Activated T-cell treated with anti-CD3 and anti-CD28 coated beads, Interleukin-2, amount 50 U/mL, for 24 hours (primary cell): ENCODE measurements around the gene ARHGAP24.
"Not testable (repeated sequence)": the region's sequence is repeated elsewhere in the genome, so short reads cannot be mapped to it uniquely, and the experiment has no call there.

Source experiments
- DNase-seq: peaks from one replicate; pipeline ENCODE4 v3.0.0-alpha.2; 2020
- H3K27ac Mint-ChIP-seq: 2 replicates; pipeline ENCODE4 v1.8.0; 2020; ENCODE audit warnings: mild to moderate bottlenecking, mixed read lengths
- H3K27me3 Mint-ChIP-seq: 2 replicates; pipeline ENCODE4 v1.8.0; 2020; ENCODE audit warnings: mixed read lengths
- H3K36me3 Mint-ChIP-seq: 2 replicates; pipeline ENCODE4 v1.8.0; 2020; ENCODE audit warnings: low read depth, mixed read lengths
- H3K4me1 Mint-ChIP-seq: 2 replicates; pipeline ENCODE4 v1.8.0; 2020; ENCODE audit warnings: low read depth, mixed read lengths
- H3K4me3 Mint-ChIP-seq: 2 replicates; pipeline ENCODE4 v1.8.0; 2020; ENCODE audit warnings: mild to moderate bottlenecking, moderate library complexity, mixed read lengths
- H3K9me3 Mint-ChIP-seq: 2 replicates; pipeline ENCODE4 v1.8.0; 2020; ENCODE audit warnings: mixed read lengths

The ARHGAP24 gene

GRCh38 chr4:85821688-85822455 lies 346.9 kb downstream of the ARHGAP24 start:
- no peaks in the 10 kb centered on the region for H3K36me3 Mint-ChIP-seq
- no peak overlapping the region for H3K4me3 Mint-ChIP-seq
- no peaks in the 10 kb centered on the region for H3K9me3 Mint-ChIP-seq
- no peak for DNase-seq
- no peak overlapping the region for H3K27ac Mint-ChIP-seq
- H3K27me3 Mint-ChIP-seq, result no peaks in the 10 kb centered on the region
- no peaks in the 10 kb centered on the region for H3K4me1 Mint-ChIP-seq

GRCh38 chr4:85823295-85823694 lies 348.3 kb downstream of the ARHGAP24 start:
- no peaks in the 10 kb centered on the region for H3K9me3 Mint-ChIP-seq
- H3K36me3 Mint-ChIP-seq, result no peaks in the 10 kb centered on the region
- H3K4me3 Mint-ChIP-seq, result no peak overlapping the region
- DNase-seq, result no peak
- no peak overlapping the region for H3K27ac Mint-ChIP-seq
- no peaks in the 10 kb centered on the region for H3K27me3 Mint-ChIP-seq
- H3K4me1 Mint-ChIP-seq, result no peaks in the 10 kb centered on the region

- no peaks in the 10 kb centered on the region for H3K4me1 Mint-ChIP-seq
- H3K27me3 Mint-ChIP-seq, result no peaks in the 10 kb centered on the region
- no peak overlapping the region for H3K4me3 Mint-ChIP-seq
- DNase-seq, result no peak
- no peaks in the 10 kb centered on the region for H3K9me3 Mint-ChIP-seq
- H3K27ac Mint-ChIP-seq, result no peak overlapping the region
- no peaks in the 10 kb centered on the region for H3K36me3 Mint-ChIP-seq
These were observed 349.4 kb downstream of the ARHGAP24 start for GRCh38 chr4:85824166-85824945.

DNA sequence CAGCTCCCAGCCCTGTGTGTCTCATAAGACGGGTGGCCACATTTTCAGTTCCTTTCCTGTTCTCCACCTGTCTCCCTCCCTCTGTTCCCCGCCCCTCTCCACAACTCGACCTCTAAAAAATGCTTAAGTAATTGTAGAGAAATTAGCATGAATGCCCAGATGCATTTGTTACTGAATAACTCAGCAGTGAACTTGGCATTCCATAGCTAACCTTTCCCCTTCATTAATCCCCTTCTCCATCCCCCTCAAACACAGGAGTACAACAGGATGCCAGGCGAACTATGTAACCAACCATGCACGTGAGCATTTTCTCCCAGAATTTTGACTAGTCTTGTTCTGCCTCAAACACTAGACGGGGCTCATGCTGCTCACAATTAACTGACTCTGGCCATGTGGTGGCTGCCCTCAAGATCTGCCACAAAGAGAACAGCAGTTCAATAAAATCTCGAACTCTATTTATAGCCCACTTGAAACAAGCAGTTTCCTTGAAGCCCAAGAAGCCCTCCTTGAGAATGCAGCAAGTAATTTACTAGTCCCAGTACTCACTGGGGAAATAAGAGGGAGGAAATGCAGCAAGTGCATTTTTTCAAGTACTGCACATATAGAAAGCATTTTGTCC lies 351.2 kb downstream of the ARHGAP24 start:
- no peaks in the 10 kb centered on the region for H3K36me3 Mint-ChIP-seq
- DNase-seq, result no peak
- no peaks in the 10 kb centered on the region for H3K4me1 Mint-ChIP-seq
- no peak overlapping the region for H3K27ac Mint-ChIP-seq
- H3K4me3 Mint-ChIP-seq, result no peak overlapping the region
- H3K27me3 Mint-ChIP-seq, result no peaks in the 10 kb centered on the region
- no peaks in the 10 kb centered on the region for H3K9me3 Mint-ChIP-seq

- Mint-ChIP-seq H3K9me3 (no peaks in the 10 kb centered on the region), H3K27ac (no peak overlapping the region)
These were observed 353.3 kb downstream of the ARHGAP24 start for GRCh38 chr4:85828027-85828890.

GRCh38 chr4:85829276-85830051 lies 354.5 kb downstream of the ARHGAP24 start:
- no peak overlapping the region for H3K4me3 Mint-ChIP-seq
- no peaks in the 10 kb centered on the region for H3K36me3 Mint-ChIP-seq
- no peaks in the 10 kb centered on the region for H3K9me3 Mint-ChIP-seq
- H3K27ac Mint-ChIP-seq, result no peak overlapping the region
- DNase-seq, result no peak
- H3K27me3 Mint-ChIP-seq, result no peaks in the 10 kb centered on the region
- no peaks in the 10 kb centered on the region for H3K4me1 Mint-ChIP-seq

More at GRCh38 chr4:85828027-85828890, 353.3 kb downstream of the ARHGAP24 start:
- no peaks in the 10 kb centered on the region for H3K4me1 Mint-ChIP-seq
- no peaks in the 10 kb centered on the region for H3K36me3 Mint-ChIP-seq
- DNase-seq, result no peak
- no peaks in the 10 kb centered on the region for H3K27me3 Mint-ChIP-seq
- no peak overlapping the region for H3K4me3 Mint-ChIP-seq

- H3K4me1 Mint-ChIP-seq, result no peaks in the 10 kb centered on the region
- H3K27ac Mint-ChIP-seq, result no peak overlapping the region
- DNase-seq, result no peak
- no peaks in the 10 kb centered on the region for H3K9me3 Mint-ChIP-seq
- no peaks in the 10 kb centered on the region for H3K36me3 Mint-ChIP-seq
- no peak overlapping the region for H3K4me3 Mint-ChIP-seq
- no peaks in the 10 kb centered on the region for H3K27me3 Mint-ChIP-seq
These were observed 356.7 kb downstream of the ARHGAP24 start for GRCh38 chr4:85831647-85832046.

GRCh38 chr4:85833302-85833701 lies 358.4 kb downstream of the ARHGAP24 start:
- Mint-ChIP-seq H3K27ac (no peak overlapping the region), H3K4me1 (no peaks in the 10 kb centered on the region), H3K27me3 (no peaks in the 10 kb centered on the region), H3K36me3 (no peaks in the 10 kb centered on the region), H3K9me3 (peaks cover 2% of the 10 kb centered on the region), H3K4me3 (no peak overlapping the region)
- no peak for DNase-seq

DNA sequence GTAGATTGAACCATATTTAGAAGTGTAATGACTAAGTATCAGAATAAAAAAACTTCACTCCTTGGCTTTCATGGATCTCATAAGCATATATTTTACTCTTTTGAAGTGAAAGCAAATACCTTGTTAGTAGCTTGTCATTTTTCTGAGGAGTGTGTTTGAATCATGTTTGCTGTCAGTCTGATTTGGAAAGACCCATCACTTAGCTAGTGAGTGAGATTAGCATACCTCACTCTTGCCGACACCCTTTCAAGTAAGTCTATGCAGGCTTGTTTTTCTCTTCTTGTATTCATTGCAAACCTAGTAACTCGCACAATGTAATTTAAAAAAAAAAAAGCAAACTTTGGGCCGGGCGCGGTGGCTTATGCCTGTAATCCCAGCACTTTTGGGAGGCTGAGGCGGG lies 360.0 kb downstream of the ARHGAP24 start:
- Mint-ChIP-seq H3K27me3 (no peaks in the 10 kb centered on the region), H3K36me3 (no peaks in the 10 kb centered on the region), H3K27ac (no peak overlapping the region), H3K9me3 (peaks cover 2% of the 10 kb centered on the region), H3K4me3 (no peak overlapping the region), H3K4me1 (no peaks in the 10 kb centered on the region)
- no peak for DNase-seq

GRCh38 chr4:85836588-85837438 lies 361.9 kb downstream of the ARHGAP24 start:
- H3K27ac Mint-ChIP-seq, result no peak overlapping the region
- H3K27me3 Mint-ChIP-seq, result no peaks in the 10 kb centered on the region
- no peaks in the 10 kb centered on the region for H3K4me1 Mint-ChIP-seq
- H3K9me3 Mint-ChIP-seq, result peaks cover 2% of the 10 kb centered on the region
- DNase-seq, result no peak
- H3K36me3 Mint-ChIP-seq, result no peaks in the 10 kb centered on the region
- H3K4me3 Mint-ChIP-seq, result no peak overlapping the region

DNA sequence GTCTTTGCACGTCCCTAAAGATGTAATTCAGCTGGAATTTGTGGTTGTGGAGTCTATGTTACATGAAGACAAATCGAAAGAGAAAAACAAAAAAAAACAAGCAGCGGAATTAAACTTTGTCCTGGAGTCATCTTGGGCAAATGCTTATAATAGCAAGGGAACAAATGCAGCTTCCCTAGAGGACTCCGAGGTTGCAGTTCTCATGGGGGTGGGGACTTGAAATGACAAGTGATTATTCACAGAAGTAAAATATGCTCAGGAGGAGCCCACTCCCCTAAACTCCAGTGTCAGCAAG lies 362.4 kb downstream of the ARHGAP24 start:
- Mint-ChIP-seq H3K4me1 (no peaks in the 10 kb centered on the region), H3K27me3 (no peaks in the 10 kb centered on the region), H3K9me3 (peaks cover 2% of the 10 kb centered on the region), H3K36me3 (no peaks in the 10 kb centered on the region), H3K4me3 (no peak overlapping the region), H3K27ac (no peak overlapping the region)
- DNase-seq, result no peak

DNA sequence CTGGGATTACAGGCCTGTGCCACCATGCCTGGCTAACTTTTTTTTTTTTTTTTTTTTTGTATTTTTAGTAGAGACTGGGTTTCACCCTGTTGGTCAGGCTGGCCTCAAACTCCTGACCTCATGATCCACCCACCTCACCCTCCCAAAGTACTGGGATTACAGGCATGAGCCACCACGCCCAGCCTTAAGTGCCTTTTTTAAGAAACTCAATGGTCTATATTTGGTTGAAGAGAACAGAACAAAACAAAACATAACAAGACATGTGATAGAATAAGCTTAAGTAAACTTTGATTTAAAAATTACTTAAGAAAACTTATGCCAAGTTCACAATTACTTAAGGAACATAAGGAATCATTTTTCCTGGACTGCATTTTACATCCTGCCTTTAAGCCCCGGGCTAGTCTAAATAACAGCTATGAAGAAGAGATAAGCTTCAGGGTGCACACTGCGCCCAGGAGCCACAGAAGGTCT lies 365.1 kb downstream of the ARHGAP24 start:
- not testable (repeated sequence) for H3K9me3 Mint-ChIP-seq, DNase-seq, H3K27me3 Mint-ChIP-seq, H3K27ac Mint-ChIP-seq, H3K4me1 Mint-ChIP-seq, H3K36me3 Mint-ChIP-seq, H3K4me3 Mint-ChIP-seq

- DNase-seq, result no peak
- no peaks in the 10 kb centered on the region for H3K36me3 Mint-ChIP-seq
- no peaks in the 10 kb centered on the region for H3K4me1 Mint-ChIP-seq
- H3K9me3 Mint-ChIP-seq, result peaks cover 2% of the 10 kb centered on the region
- H3K27ac Mint-ChIP-seq, result no peak overlapping the region
- H3K27me3 Mint-ChIP-seq, result no peaks in the 10 kb centered on the region
- H3K4me3 Mint-ChIP-seq, result no peak overlapping the region
These were observed 367.6 kb downstream of the ARHGAP24 start for GRCh38 chr4:85842540-85842939.
